Liver (tissue), 9 donors: ENCODE measurements around the gene CKAP5. TPM values are rescaled to one million over a fixed set of nuclear protein-coding genes. Genes with fewer than 3 reads are reported as not detected.
"Not testable (repeated sequence)": the region's sequence is repeated elsewhere in the genome, so short reads cannot be mapped to it uniquely, and the experiment has no call there.

ENCODE experiments used
- DNase-seq: peaks from one replicate; pipeline ENCODE4 v3.0.0-alpha.2; 2017; ENCODE audit warnings: low spot score
- H3K27ac ChIP-seq, 2 donors: one replicate each; pipeline ENCODE4 v1.7.0; 2013; ENCODE audit warnings: inconsistent platforms in 2 of 2, low read length in 2 of 2, control low read depth in 1 of 2, low read depth in 1 of 2, mild to moderate bottlenecking in 1 of 2
- H3K27me3 ChIP-seq, 4 donors: one replicate each; pipeline versions ENCODE4 v1.6.1 to v1.7.0; 2013; ENCODE audit warnings: low read length in 3 of 4, inconsistent platforms in 1 of 4, mild to moderate bottlenecking in 1 of 4, moderate library complexity in 1 of 4; ENCODE audit not compliant: control insufficient read depth in 4 of 4, insufficient read depth in 4 of 4
- H3K36me3 ChIP-seq, 4 donors: one replicate each; pipeline versions ENCODE4 v1.6.1 to v1.7.0; 2013; ENCODE audit warnings: low read length in 3 of 4, mild to moderate bottlenecking in 3 of 4, low read depth in 1 of 4, moderate library complexity in 1 of 4; ENCODE audit not compliant: control insufficient read depth in 4 of 4, insufficient read depth in 3 of 4
- H3K4me1 ChIP-seq, 4 donors: one replicate each; pipeline versions ENCODE4 v1.6.1 to v1.7.0; 2013; ENCODE audit warnings: low read length in 3 of 4, mild to moderate bottlenecking in 3 of 4, moderate library complexity in 1 of 4; ENCODE audit not compliant: control insufficient read depth in 4 of 4, insufficient read depth in 4 of 4
- H3K4me3 ChIP-seq, 3 donors: one replicate each; pipeline versions ENCODE4 v1.6.1 to v1.7.0; 2013; ENCODE audit warnings: low read length in 3 of 3, control low read depth in 1 of 3, low read depth in 1 of 3, mild to moderate bottlenecking in 1 of 3
- H3K9ac ChIP-seq, 2 donors: one replicate each; pipeline ENCODE4 v1.7.0; 2013; ENCODE audit warnings: low read length in 2 of 2, mild to moderate bottlenecking in 2 of 2, moderate library complexity in 2 of 2, control low read depth in 1 of 2, low read depth in 1 of 2
- H3K9me3 ChIP-seq, 4 donors: one replicate each; pipeline versions ENCODE4 v1.6.1 to v1.7.0; 2013; ENCODE audit warnings: low read length in 3 of 4; ENCODE audit not compliant: control insufficient read depth in 4 of 4
- FOXA1 ChIP-seq: IDR thresholded peaks from 2 replicates; pipeline ENCODE4 v1.6.1; 2016; ENCODE audit warnings: antibody characterized with exemption
- GABPA ChIP-seq, 2 donors: IDR thresholded peaks in 1 of 2; conservative IDR thresholded peaks in 1 of 2; 2 replicates each; pipeline ENCODE4 v1.6.1; 2016; ENCODE audit warnings: antibody characterized with exemption in 2 of 2, mild to moderate bottlenecking in 1 of 2, moderate library complexity in 1 of 2
- HNF4A ChIP-seq, 2 donors: conservative IDR thresholded peaks; 2 replicates each; pipeline ENCODE4 v1.6.1; 2016; ENCODE audit warnings: antibody characterized with exemption in 2 of 2, mild to moderate bottlenecking in 2 of 2
- HNF4G ChIP-seq: IDR thresholded peaks from 2 replicates; pipeline ENCODE4 v1.6.1; 2016; ENCODE audit warnings: antibody characterized with exemption
- NR2F2 ChIP-seq: IDR thresholded peaks from 2 replicates; pipeline ENCODE4 v1.6.1; 2016; ENCODE audit warnings: antibody characterized with exemption
- RAD21 ChIP-seq, 2 donors: IDR thresholded peaks; 2 replicates each; pipeline ENCODE4 v1.6.1; 2016; ENCODE audit warnings: antibody characterized with exemption in 2 of 2, mild to moderate bottlenecking in 2 of 2
- RXRA ChIP-seq, 2 donors: IDR thresholded peaks; 2 replicates each; pipeline ENCODE4 v1.6.1; 2017 to 2018; ENCODE audit warnings: antibody characterized with exemption in 2 of 2, mild to moderate bottlenecking in 1 of 2
- TAF1 ChIP-seq: conservative IDR thresholded peaks from 2 replicates; pipeline ENCODE4 v1.6.1; 2016; ENCODE audit warnings: antibody characterized with exemption, mild to moderate bottlenecking
- YY1 ChIP-seq: IDR thresholded peaks from 2 replicates; pipeline ENCODE4 v1.6.1; 2016; ENCODE audit warnings: antibody characterized with exemption, mild to moderate bottlenecking
- WGBS: extraction: QIAGEN DNeasy Blood & Tissue Kit; methylation state at CpG from one replicate; pipeline ENCODE4 v1.1.7; 2013; 5-methylcytosine and 5-hydroxymethylcytosine counted together
- polyA plus RNA-seq, 2 donors: library from polyadenylated mRNA; stranded (reverse) in 1 of 2; unstranded in 1 of 2; fragments of 200-250 nt in 1 of 2; fragments of >200 nt in 1 of 2; fragmentation: Nextera tagmentation in 1 of 2; extraction: Ambion mirVana in 1 of 2; gene quantifications; one replicate each; pipeline versions ENCODE4 v1.2.1 to v1.2.3, GENCODE V29; 2013 to 2015
- total RNA-seq, 2 donors: library from RNA; depleted of rRNA; stranded (reverse); fragments of >200 nt; gene quantifications; one replicate each; pipeline ENCODE4 v1.2.3, GENCODE V29; 2014
- TF ChIP-seq, protein P1 (sequence below): fragments of 150-350 bp; IDR thresholded peaks from 2 replicates; pipeline ENCODE4 v1.5.1; 2017; ENCODE audit warnings: improper control_type of control experiment, low read depth, low read length; ENCODE audit not compliant: missing input control
- TF ChIP-seq, protein P2 (sequence below): IDR thresholded peaks from 2 replicates; pipeline ENCODE4 v1.6.1; 2016; ENCODE audit warnings: antibody characterized with exemption
- TF ChIP-seq, protein P3 (sequence below): IDR thresholded peaks from 2 replicates; pipeline ENCODE4 v1.6.1; 2016; ENCODE audit warnings: antibody characterized with exemption
- TF ChIP-seq, protein P4 (sequence below): IDR thresholded peaks from 2 replicates; pipeline ENCODE4 v1.6.1; 2016; ENCODE audit warnings: antibody characterized with exemption
- donor health status: healthy.
- donor health status: healthy.
- donor health status: healthy.
- donor health status: healthy.
- donor health status: healthy.

CKAP5 gene
- total and polyA plus RNA-seq, 4 donors, result 6.1 to 70.4 (median 15.4) TPM

DNA sequence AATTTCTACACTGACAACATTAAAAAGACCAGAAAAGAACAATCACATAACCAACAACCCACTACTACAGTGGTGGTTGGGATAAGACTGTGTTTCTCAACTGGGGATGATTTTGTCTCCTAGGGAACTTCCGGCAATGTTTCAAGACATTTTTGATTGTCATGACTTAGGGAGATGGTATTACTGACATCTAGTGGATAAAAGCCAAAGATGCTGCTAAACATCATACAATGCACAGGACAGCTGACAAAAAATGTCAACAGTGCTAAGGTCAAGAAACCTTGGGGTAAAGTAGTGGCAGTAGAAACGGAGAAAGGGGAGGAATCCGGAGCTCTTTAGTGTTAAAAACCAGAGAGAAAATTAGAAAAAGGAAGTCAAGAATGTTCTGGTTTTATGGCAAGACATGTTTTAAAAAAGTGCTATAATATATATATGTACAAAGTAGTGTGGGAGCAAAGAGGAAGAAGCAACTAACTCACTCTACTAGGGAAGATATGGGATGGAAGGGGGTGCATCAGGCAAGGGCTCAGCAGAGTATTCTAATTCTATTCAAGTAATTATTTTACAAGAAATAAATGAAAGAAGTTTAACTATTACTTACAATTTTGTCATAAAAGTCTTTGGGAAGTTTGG, 37.2 kb downstream of the CKAP5 start:
- Histone ChIP-seq H3K4me1 (no peaks in the 10 kb centered on the region), H3K4me3 (no peak overlapping the region), H3K9ac (no peak overlapping the region), H3K9me3 (no peaks in the 10 kb centered on the region), H3K36me3 (peaks cover 4 to 19% (median 14%) of the 10 kb centered on the region in 4 donors), H3K27me3 (no peaks in the 10 kb centered on the region), H3K27ac (no peak overlapping the region)
- 56% methylated on average over 3 of the region's 3 CpGs for WGBS
- TF ChIP-seq, protein P1, sequence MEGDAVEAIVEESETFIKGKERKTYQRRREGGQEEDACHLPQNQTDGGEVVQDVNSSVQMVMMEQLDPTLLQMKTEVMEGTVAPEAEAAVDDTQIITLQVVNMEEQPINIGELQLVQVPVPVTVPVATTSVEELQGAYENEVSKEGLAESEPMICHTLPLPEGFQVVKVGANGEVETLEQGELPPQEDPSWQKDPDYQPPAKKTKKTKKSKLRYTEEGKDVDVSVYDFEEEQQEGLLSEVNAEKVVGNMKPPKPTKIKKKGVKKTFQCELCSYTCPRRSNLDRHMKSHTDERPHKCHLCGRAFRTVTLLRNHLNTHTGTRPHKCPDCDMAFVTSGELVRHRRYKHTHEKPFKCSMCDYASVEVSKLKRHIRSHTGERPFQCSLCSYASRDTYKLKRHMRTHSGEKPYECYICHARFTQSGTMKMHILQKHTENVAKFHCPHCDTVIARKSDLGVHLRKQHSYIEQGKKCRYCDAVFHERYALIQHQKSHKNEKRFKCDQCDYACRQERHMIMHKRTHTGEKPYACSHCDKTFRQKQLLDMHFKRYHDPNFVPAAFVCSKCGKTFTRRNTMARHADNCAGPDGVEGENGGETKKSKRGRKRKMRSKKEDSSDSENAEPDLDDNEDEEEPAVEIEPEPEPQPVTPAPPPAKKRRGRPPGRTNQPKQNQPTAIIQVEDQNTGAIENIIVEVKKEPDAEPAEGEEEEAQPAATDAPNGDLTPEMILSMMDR, result peak; percentile 14
- no peak for TF ChIP-seq TAF1
- TF ChIP-seq RXRA (IDR thresholded peaks at IDR 0.05), result peak in 1 of 2 donors; percentile 19
- peak; percentile 35 to 59 for TF ChIP-seq RAD21 (IDR thresholded peaks at IDR 0.05)
- no peak for DNase-seq

DNA sequence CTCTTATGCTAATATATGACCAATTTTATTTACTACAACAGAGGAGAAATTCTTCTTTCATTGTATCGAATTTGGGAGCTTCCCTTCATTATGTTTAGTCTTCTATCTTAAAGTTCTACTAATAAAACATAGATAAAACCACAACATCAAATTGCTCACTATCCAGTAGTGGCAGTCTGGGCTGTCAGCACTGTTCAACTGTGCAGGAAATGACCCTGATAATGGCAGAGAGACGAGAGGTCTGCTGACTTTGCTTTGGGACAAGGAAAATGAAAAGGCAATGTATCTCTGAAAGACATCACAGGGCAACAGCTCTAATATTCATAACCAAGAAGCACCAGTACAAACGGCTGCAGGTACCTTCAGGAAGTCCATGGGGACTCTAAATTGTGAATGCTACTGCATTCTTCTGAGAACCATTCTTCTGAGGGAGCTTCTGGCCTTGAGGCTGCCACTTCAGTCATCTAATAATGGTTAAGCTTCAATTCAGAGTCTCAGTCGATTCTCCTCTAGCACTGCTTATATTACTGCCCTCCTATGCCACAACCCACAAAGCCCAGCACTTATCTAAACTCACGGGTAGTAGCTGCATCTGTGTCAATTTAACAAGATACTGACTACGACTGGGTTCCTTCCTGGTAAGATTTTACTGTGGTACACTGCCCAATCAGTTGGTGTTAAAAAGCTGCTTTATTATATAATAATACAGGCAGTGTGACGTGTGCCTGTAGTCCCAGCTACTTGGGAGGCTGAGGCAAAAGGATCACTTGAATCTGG, 44.2 kb downstream of the CKAP5 start:
- WGBS, result 83% methylated on average over 7 of the region's 7 CpGs
- Histone ChIP-seq H3K4me3 (no peak overlapping the region), H3K27ac (no peak overlapping the region), H3K27me3 (no peaks in the 10 kb centered on the region), H3K4me1 (no peaks in the 10 kb centered on the region), H3K9ac (no peak overlapping the region), H3K36me3 (peaks cover 1 to 17% (median 16%) of the 10 kb centered on the region in 4 donors), H3K9me3 (no peaks in the 10 kb centered on the region)
- DNase-seq, result no peak
- TF ChIP-seq RXRA (IDR thresholded peaks at IDR 0.05), result no peak
- TF ChIP-seq, protein P2, sequence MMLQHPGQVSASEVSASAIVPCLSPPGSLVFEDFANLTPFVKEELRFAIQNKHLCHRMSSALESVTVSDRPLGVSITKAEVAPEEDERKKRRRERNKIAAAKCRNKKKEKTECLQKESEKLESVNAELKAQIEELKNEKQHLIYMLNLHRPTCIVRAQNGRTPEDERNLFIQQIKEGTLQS, result no peak
- no peak for TF ChIP-seq RAD21 (IDR thresholded peaks at IDR 0.05)
- TF ChIP-seq, protein P3, sequence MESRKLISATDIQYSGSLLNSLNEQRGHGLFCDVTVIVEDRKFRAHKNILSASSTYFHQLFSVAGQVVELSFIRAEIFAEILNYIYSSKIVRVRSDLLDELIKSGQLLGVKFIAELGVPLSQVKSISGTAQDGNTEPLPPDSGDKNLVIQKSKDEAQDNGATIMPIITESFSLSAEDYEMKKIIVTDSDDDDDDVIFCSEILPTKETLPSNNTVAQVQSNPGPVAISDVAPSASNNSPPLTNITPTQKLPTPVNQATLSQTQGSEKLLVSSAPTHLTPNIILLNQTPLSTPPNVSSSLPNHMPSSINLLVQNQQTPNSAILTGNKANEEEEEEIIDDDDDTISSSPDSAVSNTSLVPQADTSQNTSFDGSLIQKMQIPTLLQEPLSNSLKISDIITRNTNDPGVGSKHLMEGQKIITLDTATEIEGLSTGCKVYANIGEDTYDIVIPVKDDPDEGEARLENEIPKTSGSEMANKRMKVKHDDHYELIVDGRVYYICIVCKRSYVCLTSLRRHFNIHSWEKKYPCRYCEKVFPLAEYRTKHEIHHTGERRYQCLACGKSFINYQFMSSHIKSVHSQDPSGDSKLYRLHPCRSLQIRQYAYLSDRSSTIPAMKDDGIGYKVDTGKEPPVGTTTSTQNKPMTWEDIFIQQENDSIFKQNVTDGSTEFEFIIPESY, result no peak
- no peak for TF ChIP-seq NR2F2
- no peak for TF ChIP-seq GABPA (IDR thresholded peaks at IDR 0.05 in 1 of 2, conservative IDR thresholded peaks at IDR 0.05 in 1 of 2)
- TF ChIP-seq FOXA1, result no peak

DNA sequence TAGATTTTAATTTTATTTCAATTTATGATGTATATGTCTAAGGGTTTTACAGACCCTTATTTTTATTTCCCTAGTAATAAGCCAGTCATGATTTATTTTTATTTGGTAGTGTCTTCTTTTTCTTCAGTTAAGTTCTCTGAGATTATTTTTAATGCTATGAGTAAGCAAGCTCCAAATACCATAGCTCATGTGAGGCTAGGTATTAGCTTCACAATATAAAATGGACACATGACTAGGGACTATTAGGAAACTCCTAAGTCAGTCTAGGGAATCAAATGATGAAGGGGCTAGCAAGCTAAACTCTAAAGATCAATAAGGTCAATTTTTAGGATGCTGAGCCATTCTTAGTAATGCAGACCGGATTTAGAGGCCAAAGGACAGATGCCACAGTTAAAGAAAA, 45.9 kb downstream of the CKAP5 start:
- Histone ChIP-seq H3K27me3 (no peaks in the 10 kb centered on the region), H3K4me3 (no peak overlapping the region), H3K9me3 (no peaks in the 10 kb centered on the region), H3K9ac (no peak overlapping the region), H3K27ac (no peak overlapping the region), H3K4me1 (no peaks in the 10 kb centered on the region), H3K36me3 (peaks cover 1 to 31% (median 20%) of the 10 kb centered on the region in 4 donors)
- WGBS, result 94% methylated on average over 1 of the region's 1 CpG
- TF ChIP-seq, protein P4, sequence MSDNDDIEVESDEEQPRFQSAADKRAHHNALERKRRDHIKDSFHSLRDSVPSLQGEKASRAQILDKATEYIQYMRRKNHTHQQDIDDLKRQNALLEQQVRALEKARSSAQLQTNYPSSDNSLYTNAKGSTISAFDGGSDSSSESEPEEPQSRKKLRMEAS, result no peak
- TF ChIP-seq GABPA (IDR thresholded peaks at IDR 0.05 in 1 of 2, conservative IDR thresholded peaks at IDR 0.05 in 1 of 2), result no peak
- no peak for TF ChIP-seq HNF4G
- TF ChIP-seq HNF4A (conservative IDR thresholded peaks at IDR 0.05), result no peak
- no peak for TF ChIP-seq YY1
- TF ChIP-seq, protein P2, result no peak
- no peak for TF ChIP-seq NR2F2
- no peak for TF ChIP-seq FOXA1
- DNase-seq, result no peak

DNA sequence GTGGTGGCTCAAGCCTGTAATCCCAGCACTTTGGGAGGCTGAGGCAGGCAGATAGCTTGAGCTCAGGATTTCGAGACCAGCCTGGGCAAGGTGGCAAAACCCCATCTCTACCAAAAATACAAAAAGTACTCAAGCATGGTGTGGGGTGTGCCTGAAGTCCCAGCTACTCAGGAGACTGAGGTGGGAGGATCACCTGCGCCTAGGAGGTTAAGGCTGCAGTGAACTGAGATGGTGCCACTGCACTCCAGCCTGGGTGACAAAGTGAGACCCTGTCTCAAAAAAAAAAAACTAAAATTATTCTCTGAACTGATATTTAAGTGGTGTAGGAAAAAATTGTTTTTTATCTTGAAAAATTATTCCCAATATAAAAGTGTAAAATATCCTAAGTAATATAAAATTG, 46.4 kb downstream of the CKAP5 start:
- not testable (repeated sequence) for H3K9ac ChIP-seq, DNase-seq, H3K4me1 ChIP-seq, H3K4me3 ChIP-seq, H3K27me3 ChIP-seq, H3K27ac ChIP-seq, H3K9me3 ChIP-seq
- WGBS, result 100% methylated on average over 2 of the region's 2 CpGs
- H3K36me3 ChIP-seq, result peaks cover 1 to 32% (median 22%) of the 10 kb centered on the region in 4 donors
